H1 (cell line): ENCODE data around the gene FANCE. TPM values are rescaled to one million over a fixed set of nuclear protein-coding genes. Genes with fewer than 3 reads are reported as not detected.

Experiments
- BACH1 ChIP-seq: IDR thresholded peaks from 2 replicates; pipeline ENCODE4 v1.6.1; 2012; ENCODE audit warnings: low read length, improper control_type of control experiment
- BRCA1 ChIP-seq: IDR thresholded peaks from 2 replicates; pipeline ENCODE4 v1.6.1; 2012; ENCODE audit warnings: low read depth, low read length, improper control_type of control experiment
- CBX5 ChIP-seq: fragments of 300-800, 300-1000 bp; sonication (generic); IDR thresholded peaks from 2 replicates; pipeline ENCODE4 v1.7.1; 2016; ENCODE audit warnings: antibody characterized with exemption, low read length, low read depth
- CREB1 ChIP-seq: IDR thresholded peaks from 2 replicates; pipeline ENCODE4 v1.6.1; 2012; ENCODE audit warnings: inconsistent platforms
- EP300 ChIP-seq, 2 experiments: IDR thresholded peaks; 1 replicate in 1 of 2; 2 replicates in 1 of 2; pipeline ENCODE4 v1.6.1; 2011 to 2012; ENCODE audit warnings: low read depth in 2 of 2, low read length in 2 of 2, mild to moderate bottlenecking in 2 of 2, borderline replicate concordance in 1 of 2, inconsistent platforms in 1 of 2, moderate library complexity in 1 of 2
- FOSL1 ChIP-seq: IDR thresholded peaks from 2 replicates; pipeline ENCODE4 v1.6.1; 2011; ENCODE audit warnings: mild to moderate bottlenecking, low read depth, low read length, moderate library complexity; ENCODE audit not compliant: insufficient read depth
- GABPA ChIP-seq: IDR thresholded peaks from 2 replicates; pipeline ENCODE4 v1.6.1; 2011; ENCODE audit warnings: mild to moderate bottlenecking, low read length, moderate library complexity, borderline replicate concordance; ENCODE audit not compliant: insufficient read depth
- HDAC6 ChIP-seq: IDR thresholded peaks from one replicate; pipeline ENCODE4 v1.7.1; 2012; ENCODE audit warnings: low read depth, mild to moderate bottlenecking, inconsistent platforms, low read length, moderate library complexity
- JUND ChIP-seq: IDR thresholded peaks from 2 replicates; pipeline ENCODE4 v1.6.1; 2011; ENCODE audit warnings: mild to moderate bottlenecking, improper control_type of control experiment, low read length
- KDM1A ChIP-seq: fragments of 200-600, 300-600 bp; sonication (generic); IDR thresholded peaks from 2 replicates; pipeline ENCODE4 v1.7.1; 2016; ENCODE audit warnings: mild to moderate bottlenecking, low read length, borderline replicate concordance
- NANOG ChIP-seq: IDR thresholded peaks from 2 replicates; pipeline ENCODE4 v1.6.1; 2011; ENCODE audit warnings: low read length, low read depth, mild to moderate bottlenecking, inconsistent platforms; ENCODE audit not compliant: insufficient read depth, poor library complexity, severe bottlenecking
- NRF1 ChIP-seq: IDR thresholded peaks from 2 replicates; pipeline ENCODE4 v1.6.1; 2011; ENCODE audit warnings: mild to moderate bottlenecking, low read depth, low read length, improper control_type of control experiment
- PHF8 ChIP-seq: fragments of 200-600 bp; sonication (generic); conservative IDR thresholded peaks from 2 replicates; pipeline ENCODE4 v1.7.1; 2012; ENCODE audit warnings: low read depth, mild to moderate bottlenecking, inconsistent platforms, low read length, moderate library complexity
- RXRA ChIP-seq: IDR thresholded peaks from 2 replicates; pipeline ENCODE4 v1.6.1; 2011; ENCODE audit warnings: low read depth, mild to moderate bottlenecking, low read length, moderate library complexity; ENCODE audit not compliant: insufficient read depth
- SAP30 ChIP-seq: fragments of 300-600 bp; sonication (generic); IDR thresholded peaks from 2 replicates; pipeline ENCODE4 v1.7.1; 2012; ENCODE audit warnings: low read length, moderate library complexity, mild to moderate bottlenecking, inconsistent platforms; ENCODE audit not compliant: insufficient read depth, insufficient replicate concordance
- SIN3A ChIP-seq, 2 experiments: IDR thresholded peaks in 1 of 2; conservative IDR thresholded peaks in 1 of 2; 2 replicates each; pipeline ENCODE4 v1.6.1; 2011 to 2012; ENCODE audit warnings: low read length in 2 of 2, improper control_type of control experiment in 1 of 2, low read depth in 1 of 2, mild to moderate bottlenecking in 1 of 2
- SIX5 ChIP-seq: IDR thresholded peaks from 2 replicates; pipeline ENCODE4 v1.6.1; 2011; ENCODE audit warnings: mild to moderate bottlenecking, low read depth, low read length
- TAF7 ChIP-seq: optimal IDR thresholded peaks from 2 replicates; pipeline ENCODE3; 2011; ENCODE audit warnings: low read depth, mild to moderate bottlenecking, inconsistent platforms, low read length, moderate library complexity, borderline replicate concordance
- YY1 ChIP-seq: IDR thresholded peaks from 2 replicates; pipeline ENCODE4 v1.6.1; 2011; ENCODE audit warnings: low read depth, mild to moderate bottlenecking, low read length
- polyA plus RNA-seq, 7 experiments: library from polyadenylated mRNA; depleted of rRNA in 3 of 7; stranded (reverse) in 5 of 7; unstranded in 2 of 7; fragments of >200 nt in 5 of 7; fragments of 200-250 nt in 2 of 7; gene quantifications; 1 replicate in 5 of 7; 2 replicates in 1 of 7; 4 replicates in 1 of 7; pipeline versions ENCODE4 v1.2.1 to v1.2.3, GENCODE V29; 2011 to 2013; ENCODE audit warnings: missing spikeins in 2 of 7, mixed read lengths in 2 of 7
- total RNA-seq: library from RNA; stranded (reverse); fragmentation: NEBNext Ultra II Directional; extraction: Animal tissue kit (Norgen Biotek cat#: 25700); gene quantifications from 2 replicates; pipeline ENCODE4 v1.2.1, GENCODE V29; 2021
- TF ChIP-seq, protein P1 (sequence below), 3 experiments: IDR thresholded peaks; 1 replicate in 2 of 3; 2 replicates in 1 of 3; pipeline versions ENCODE4 v1.5.1 to v1.6.1; 2011; ENCODE audit warnings: low read length in 3 of 3, mild to moderate bottlenecking in 3 of 3, inconsistent platforms in 2 of 3, low read depth in 1 of 3, moderate library complexity in 1 of 3; ENCODE audit not compliant: insufficient read depth in 1 of 3; ENCODE audit errors: control extremely low read depth in 1 of 3

Gene FANCE
- total and polyA plus RNA-seq, 2 of the 8 experiments (the other 6 are each of a cell fraction or from before 2014, with no cell fraction given): 16.1 to 17.0 TPM

DNA sequence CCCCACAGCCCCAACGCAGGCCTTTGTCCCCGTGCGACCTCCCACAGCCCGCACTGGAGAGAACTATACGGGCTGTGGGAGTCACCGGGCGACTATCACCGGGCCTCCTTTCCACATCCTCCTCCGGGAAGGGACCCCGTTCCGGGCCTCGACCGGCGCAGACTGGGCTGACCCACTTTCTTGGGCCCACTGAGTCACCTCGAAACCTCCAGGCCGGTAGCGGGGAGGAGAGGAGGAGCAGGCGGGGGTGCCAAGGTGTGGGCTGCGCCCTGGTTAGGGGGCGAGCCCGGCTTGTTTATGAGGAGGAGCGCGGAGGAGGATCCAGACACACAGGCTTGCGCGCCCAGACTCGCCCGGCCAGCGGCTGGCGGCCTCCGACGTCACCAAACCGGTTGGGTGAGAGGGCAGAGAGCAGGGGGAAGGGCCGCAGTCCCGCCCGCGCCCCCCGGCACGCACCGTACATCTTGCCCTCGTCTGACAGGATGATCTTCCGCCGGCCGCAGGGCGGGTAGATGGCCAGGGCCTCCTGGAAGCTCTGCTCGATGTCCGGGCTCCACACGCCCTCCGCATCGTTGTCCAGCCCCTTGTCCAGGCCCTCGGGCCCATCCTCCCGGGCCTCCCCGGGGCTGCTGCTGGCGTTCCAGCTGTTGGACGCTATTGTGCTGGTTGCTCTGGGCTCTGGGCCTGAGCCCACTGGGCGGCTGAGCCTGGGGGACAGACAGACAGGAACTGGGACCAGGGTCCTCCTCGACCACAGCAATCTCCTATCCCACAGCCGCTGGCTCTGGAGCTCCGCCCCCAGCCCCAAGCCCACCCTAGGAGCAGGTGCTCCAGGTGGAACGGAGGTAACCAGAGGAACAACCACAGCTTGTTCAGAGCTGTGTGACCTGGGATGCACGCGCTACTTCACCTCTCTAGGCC lies 34.1 kb downstream of the FANCE start (continued):
- no peak; the same call in 1 of the 2 replicates for TF ChIP-seq GABPA
- peak; percentile 75 for TF ChIP-seq TAF7
- no peak for TF ChIP-seq KDM1A
- no peak; the same call in 1 of the 2 replicates for TF ChIP-seq PHF8
- peak; percentile 93 for TF ChIP-seq CREB1
- TF ChIP-seq BACH1: no peak
- no peak for TF ChIP-seq HDAC6
- no peak for TF ChIP-seq YY1
- TF ChIP-seq, protein P1, sequence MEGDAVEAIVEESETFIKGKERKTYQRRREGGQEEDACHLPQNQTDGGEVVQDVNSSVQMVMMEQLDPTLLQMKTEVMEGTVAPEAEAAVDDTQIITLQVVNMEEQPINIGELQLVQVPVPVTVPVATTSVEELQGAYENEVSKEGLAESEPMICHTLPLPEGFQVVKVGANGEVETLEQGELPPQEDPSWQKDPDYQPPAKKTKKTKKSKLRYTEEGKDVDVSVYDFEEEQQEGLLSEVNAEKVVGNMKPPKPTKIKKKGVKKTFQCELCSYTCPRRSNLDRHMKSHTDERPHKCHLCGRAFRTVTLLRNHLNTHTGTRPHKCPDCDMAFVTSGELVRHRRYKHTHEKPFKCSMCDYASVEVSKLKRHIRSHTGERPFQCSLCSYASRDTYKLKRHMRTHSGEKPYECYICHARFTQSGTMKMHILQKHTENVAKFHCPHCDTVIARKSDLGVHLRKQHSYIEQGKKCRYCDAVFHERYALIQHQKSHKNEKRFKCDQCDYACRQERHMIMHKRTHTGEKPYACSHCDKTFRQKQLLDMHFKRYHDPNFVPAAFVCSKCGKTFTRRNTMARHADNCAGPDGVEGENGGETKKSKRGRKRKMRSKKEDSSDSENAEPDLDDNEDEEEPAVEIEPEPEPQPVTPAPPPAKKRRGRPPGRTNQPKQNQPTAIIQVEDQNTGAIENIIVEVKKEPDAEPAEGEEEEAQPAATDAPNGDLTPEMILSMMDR (IDR thresholded peaks at IDR 0.05; ENCODE audit: control extremely low read depth in 1 of 3, insufficient read depth in 1 of 3, low read depth in 1 of 3, low read length in 3 of 3): no peak
- TF ChIP-seq RXRA: 0 out of 2 replicates have a peak, but pooled peaks have one; percentile 23
- TF ChIP-seq BRCA1: no peak
- no peak for TF ChIP-seq NRF1
- peak in 1 of 2 experiments; percentile 37; a peak in 3 of 4 replicates for TF ChIP-seq SIN3A (conservative IDR thresholded peaks at IDR 0.05 in 1 of 2, IDR thresholded peaks at IDR 0.05 in 1 of 2; ENCODE audit: low read depth in 1 of 2, low read length in 2 of 2)
- TF ChIP-seq JUND: peak; percentile 76
- no peak for TF ChIP-seq SAP30
- peak; percentile 73 to 93 for TF ChIP-seq EP300 (IDR thresholded peaks at IDR 0.05; ENCODE audit: borderline replicate concordance in 1 of 2, low read depth in 2 of 2, low read length in 2 of 2)
- no peak for TF ChIP-seq NANOG
- no peak for TF ChIP-seq CBX5
- TF ChIP-seq FOSL1: no peak
- no peak for TF ChIP-seq SIX5
